HG02678 (cell line): ENCODE measurements around the gene PTPDC1.
"Not testable (repeated sequence)": the region's sequence is repeated elsewhere in the genome, so short reads cannot be mapped to it uniquely, and the experiment has no call there.

Source experiments
- ATAC-seq: cut with Tn5 transposase; IDR thresholded peaks from one replicate; pipeline ENCODE4 v1.9.1; 2021; ENCODE audit warnings: mild to moderate bottlenecking, moderate library complexity; ENCODE audit not compliant: unreplicated experiment

The PTPDC1 gene

GRCh38 chr9:94086486-94087345, 2.5 kb downstream of the PTPDC1 start:
- ATAC-seq = no peak

DNA sequence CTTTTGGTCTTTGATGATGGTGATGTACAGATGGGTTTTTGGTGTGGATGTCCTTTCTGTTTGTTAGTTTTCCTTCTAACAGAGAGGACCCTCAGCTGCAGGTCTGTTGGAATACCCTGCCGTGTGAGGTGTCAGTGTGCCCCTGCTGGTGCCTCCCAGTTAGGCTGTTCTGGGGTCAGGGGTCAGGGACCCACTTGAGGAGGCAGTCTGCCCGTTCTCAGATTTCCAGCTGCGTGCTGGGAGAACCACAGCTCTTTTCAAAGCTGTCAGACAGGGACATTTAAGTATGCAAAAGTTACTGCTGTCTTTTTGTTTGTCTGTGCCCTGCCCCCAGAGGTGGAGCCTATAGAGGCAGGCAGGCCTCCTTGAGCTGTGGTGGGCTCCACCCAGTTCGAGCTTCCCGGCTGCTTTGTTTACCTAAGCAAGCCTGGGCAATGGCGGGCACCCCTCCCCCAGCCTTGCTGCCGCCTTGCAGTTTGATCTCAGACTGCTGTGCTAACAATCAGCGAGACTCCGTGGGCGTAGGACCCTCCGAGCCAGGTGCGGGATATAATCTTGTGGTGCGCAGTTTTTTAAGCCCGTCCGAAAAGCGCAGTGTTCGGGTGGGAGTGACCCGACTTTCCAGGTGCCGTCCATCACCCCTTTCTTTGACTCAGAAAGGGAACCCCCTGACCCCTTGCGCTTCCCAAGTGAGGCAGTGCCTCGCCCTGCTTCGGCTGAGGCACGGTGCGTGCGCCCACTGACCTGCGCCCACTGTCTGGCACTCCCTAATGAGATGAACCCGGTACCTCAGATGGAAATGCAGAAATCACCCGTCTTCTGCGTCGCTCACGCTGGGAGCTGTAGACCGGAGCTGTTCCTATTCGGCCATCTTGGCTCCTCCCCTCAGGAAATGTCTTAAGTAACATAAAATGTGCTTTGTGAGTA, 10.2 kb downstream of the PTPDC1 start:
- ATAC-seq = not testable (repeated sequence)

- ATAC-seq = no peak
Observed at GRCh38 chr9:94096819-94097577, 12.7 kb downstream of the PTPDC1 start.

GRCh38 chr9:94097788-94098414, 13.6 kb downstream of the PTPDC1 start:
- ATAC-seq = no peak

DNA sequence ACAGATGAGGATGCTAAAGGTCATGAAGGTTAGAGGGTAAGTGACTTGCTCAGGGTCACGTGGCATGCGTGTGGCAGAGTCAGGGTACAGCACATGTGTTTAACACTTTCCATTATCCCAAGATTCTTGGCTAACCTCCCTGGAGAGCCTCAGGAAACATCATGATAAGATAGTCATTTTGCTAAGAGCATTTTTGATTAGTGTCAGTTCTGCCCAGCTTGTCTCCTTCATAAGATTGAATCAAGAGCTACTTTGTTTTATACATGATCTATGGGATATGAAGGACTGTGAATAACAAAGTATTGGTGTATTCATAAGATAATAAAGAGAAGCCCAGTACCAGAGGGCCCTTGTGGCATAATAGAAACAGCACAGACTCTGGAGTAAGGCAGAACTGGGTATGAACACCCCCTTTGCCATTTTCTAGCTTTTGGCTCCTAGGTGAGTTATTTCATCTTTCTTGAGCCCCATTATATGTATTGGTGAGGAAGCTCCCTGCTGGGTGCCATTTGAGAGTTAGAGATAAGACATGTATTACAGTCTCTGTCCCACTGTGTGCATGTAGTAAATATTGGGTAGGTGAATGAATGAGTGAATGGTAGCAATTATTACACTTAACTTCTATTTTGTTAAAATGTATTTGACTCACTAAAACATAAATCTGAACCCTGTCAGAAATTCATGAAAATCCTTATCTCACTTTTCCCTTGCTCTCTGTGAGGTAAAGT, 16.1 kb downstream of the PTPDC1 start:
- ATAC-seq = no peak

GRCh38 chr9:94101162-94101853, 17.0 kb downstream of the PTPDC1 start:
- no peak for ATAC-seq

GRCh38 chr9:94108584-94108983, 24.3 kb downstream of the PTPDC1 start:
- ATAC-seq = no peak

DNA sequence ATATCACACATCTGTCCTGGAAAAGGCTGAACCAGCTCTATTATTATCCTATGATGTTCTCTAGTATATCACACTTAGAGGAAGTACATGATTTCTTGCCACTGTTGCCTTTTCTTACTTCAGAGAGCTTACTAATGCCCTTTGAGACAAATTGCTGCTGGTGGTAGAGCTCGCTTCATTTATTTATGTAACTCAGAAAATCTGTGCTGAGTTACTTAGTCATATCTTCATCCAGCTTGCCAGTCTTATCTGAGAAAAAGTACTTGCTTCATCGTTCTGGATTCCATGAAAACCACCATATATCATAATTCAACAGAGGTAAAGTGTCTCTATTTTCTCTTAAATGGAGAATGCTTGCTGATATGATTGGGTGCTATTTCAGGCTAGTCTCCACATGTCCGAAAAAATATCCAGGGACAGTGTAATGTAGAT, 26.6 kb downstream of the PTPDC1 start:
- ATAC-seq = no peak

DNA sequence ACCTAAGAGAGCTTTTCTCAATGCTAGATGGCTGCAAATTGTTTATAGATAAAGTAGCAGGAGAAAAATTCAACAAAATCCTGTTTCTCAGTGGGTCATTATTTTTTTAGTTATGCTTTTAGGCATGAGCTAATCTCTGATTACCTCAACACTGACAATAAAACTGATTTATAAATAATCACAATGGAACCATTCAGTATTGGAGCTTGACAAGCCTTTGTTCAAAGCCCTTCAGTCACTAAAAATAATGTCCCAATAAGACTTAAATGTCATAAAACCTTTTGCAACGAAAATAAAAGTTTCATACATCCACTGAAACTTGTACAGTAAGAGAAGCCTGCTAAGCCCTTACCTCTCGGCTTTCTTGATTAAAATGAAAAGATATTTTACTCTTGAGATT, 27.2 kb downstream of the PTPDC1 start:
- no peak for ATAC-seq

- no peak for ATAC-seq
Observed at GRCh38 chr9:94112716-94113465, 28.6 kb downstream of the PTPDC1 start.

DNA sequence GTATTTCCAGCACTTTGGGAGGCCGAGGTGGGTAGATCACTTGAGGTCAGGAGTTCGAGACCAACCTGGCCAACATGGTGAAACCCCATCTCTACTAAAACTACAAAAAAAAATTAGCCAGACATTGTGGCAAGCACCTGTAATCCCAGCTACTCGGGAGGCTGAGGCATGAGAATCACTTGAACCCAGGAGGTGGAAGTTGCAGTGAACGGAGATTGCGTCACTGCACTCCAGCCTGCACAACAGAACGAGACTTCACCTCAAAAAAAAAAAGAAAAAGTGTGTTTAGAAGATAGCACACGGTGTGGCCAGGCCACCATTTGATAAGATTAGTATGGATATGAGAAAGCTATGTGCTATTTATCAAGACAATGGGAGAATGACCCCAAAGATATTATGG, 35.8 kb downstream of the PTPDC1 start:
- not testable (repeated sequence) for ATAC-seq

DNA sequence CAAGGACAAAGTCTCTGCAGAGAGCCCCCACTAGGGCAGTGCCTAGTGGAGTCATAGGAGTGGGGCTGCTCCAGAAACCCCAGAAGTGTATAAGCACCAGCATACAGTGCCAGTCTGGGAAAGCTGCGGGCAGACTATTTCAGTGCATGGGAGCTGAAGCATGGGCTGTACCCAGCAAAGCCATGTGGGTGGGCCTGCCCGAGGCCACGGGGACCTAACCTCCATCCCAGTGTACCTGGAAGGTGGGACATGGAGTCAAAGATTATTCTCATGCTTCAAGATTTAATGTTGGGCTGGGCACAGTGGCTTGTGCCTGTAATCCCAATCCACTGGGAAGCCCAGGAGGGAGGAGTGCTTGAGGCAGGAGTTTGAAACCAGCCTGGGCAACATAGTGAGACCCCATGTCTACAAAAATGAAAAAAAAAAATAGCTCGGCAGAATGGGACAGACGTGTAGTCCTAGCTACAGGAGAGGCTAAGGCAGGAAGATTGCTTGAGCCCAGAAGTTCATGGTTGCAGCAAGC, 36.7 kb downstream of the PTPDC1 start:
- no peak for ATAC-seq

DNA sequence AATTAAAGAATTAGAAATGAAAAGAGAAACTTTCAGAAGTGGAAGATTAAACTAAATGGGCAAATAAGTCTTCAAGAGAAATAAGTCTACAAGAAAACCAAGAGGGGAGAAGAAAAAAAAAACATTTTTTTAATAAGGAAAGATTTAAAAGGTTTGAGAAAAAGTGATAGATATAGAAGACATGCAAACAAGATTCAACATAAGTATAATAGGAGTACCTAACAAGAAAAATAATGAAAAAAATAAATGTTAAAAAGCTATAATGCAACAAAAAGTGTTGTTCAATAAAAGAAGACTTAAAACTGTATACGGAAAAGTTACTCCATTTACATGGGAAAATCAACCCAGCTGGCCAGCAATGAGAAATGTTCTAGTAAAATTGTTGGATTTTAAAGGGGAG, 42.6 kb downstream of the PTPDC1 start:
- ATAC-seq = no peak

DNA sequence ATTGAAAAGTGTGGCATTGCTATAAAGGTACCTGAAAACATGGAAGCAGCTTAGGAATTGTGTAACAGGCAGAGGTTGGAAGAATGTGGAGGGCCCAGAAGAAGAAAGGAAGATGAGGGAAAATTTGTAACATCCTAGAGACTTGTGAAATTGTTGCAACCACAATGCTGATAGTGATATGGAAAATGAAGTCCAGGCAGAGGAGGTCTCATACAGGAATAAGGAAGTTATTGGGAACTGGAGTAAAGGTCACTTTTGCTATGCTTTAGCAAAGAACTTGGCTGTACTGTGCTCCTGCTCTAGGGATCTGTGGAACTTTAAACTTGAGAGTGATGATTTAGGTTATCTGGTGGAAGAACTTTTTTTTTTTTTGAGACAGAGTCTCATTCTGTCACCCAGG, 43.5 kb downstream of the PTPDC1 start:
- no peak for ATAC-seq

DNA sequence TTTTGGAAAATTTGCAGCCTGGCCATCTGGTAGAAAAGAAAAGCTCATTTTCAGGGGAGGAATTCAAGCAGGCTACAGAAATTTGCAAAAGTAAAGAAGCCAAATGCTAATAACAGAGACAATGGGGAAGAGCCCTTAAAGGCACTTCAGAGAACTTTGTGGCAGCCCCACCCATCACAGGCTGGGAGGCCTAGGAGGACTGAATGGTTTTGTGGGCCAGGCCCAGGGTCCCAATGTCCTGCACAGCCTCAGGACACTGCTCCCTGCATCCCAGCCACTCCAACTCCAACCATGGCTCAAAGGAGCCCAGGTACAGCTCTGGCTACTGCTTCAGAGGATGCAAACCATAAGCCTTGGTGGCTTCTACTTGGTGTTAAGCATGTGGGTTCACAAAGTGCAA, 44.3 kb downstream of the PTPDC1 start:
- no peak for ATAC-seq

DNA sequence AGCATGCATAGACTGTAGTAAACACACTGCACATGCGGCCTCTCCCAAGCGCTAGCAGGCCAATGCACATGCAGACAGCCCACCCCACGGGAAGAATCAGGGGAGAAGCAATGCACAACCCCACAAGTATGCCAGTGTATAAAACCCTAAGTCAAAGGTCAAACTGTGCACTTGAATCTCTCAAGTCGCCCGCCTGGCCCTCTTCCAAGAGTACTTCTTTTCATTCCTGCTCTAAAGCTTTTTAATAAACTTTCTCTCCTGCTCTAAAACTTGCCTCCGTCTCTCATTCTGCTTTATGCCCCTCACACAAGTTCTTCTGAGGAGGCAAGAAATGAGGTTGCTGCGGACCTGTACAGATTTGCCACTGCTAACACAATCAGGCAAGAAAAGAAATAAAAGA, 50.4 kb downstream of the PTPDC1 start:
- no peak for ATAC-seq

- no peak for ATAC-seq
Observed at GRCh38 chr9:94135222-94135621, 51.0 kb downstream of the PTPDC1 start.

DNA sequence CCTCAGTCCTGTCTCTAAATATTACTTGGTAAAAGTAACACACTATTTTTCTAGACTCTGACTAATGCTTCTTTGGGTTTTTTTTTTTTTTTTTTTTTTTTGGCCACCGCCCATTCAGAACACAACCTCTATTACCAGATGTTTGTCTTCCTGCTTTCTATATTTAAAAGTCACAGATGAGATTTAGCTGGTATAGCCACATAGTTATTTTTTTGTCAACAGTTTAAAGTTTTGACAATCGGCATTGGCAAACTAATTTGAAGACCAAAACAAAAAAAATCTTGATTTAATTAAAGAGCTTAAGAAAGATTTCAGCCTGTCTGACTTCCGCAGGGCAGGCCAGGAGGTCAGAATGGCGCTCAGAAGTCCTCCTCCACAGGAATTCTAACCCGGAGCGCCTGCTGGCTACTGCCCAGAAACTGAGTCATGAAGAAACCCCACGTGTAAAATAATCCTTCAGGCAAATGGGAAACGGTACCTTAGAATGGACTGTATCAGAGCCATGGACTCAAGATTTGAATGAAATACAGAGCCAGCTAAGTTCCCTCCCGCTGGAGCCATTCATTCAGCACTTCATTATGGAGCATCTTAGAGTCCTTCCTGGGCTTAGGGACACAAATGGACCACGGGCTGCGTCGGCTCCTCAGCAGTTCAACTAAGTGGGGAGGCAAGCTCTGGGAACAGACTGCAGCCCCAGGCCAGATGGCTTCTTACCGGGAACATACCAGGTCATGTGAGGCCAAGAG, 55.6 kb downstream of the PTPDC1 start:
- ATAC-seq = no peak
